Smooth muscle cell (in vitro differentiated cells): ENCODE data around the gene HCFC1R1. TPM values are rescaled to one million over a fixed set of nuclear protein-coding genes. Genes with fewer than 3 reads are reported as not detected.

ENCODE experiments used
- DNase-seq: peaks from one replicate; lab custom pipeline; 2025; ENCODE audit not compliant: unreplicated experiment; lab: John Stamatoyannopoulos, UW
- H2AFZ ChIP-seq: fragments of 200-600 bp; sonication (generic); 2 replicates; pipeline ENCODE4 v1.6.0; 2016; ENCODE audit warnings: antibody characterized with exemption, low read depth, mild to moderate bottlenecking
- H3F3A ChIP-seq: fragments of 200-600 bp; sonication (generic); 2 replicates; pipeline ENCODE4 v1.6.0; 2017; ENCODE audit warnings: antibody characterized with exemption, low read depth
- H3K27ac ChIP-seq: fragments of 200-600 bp; sonication (generic); 2 replicates; pipeline ENCODE4 v1.5.1; 2016; ENCODE audit warnings: low read depth, mild to moderate bottlenecking
- H3K27me3 ChIP-seq: fragments of 200-600 bp; sonication (generic); 2 replicates; pipeline ENCODE4 v1.6.1; 2016; ENCODE audit warnings: low read depth, mild to moderate bottlenecking
- H3K36me3 ChIP-seq: fragments of 200-600 bp; sonication (generic); 2 replicates; pipeline ENCODE4 v1.5.1; 2016; ENCODE audit warnings: low read depth
- H3K4me1 ChIP-seq: fragments of 200-600 bp; sonication (generic); 2 replicates; pipeline ENCODE4 v1.5.1; 2016; ENCODE audit warnings: low read depth
- H3K4me2 ChIP-seq: fragments of 200-600 bp; sonication (generic); 2 replicates; pipeline ENCODE4 v1.6.0; 2016; ENCODE audit warnings: mild to moderate bottlenecking
- H3K4me3 ChIP-seq: fragments of 200-600 bp; sonication (generic); 2 replicates; pipeline ENCODE4 v1.5.1; 2016; ENCODE audit warnings: mild to moderate bottlenecking
- H3K79me2 ChIP-seq: fragments of 200-600 bp; sonication (generic); 2 replicates; pipeline ENCODE4 v1.6.0; 2016; ENCODE audit warnings: low read depth, mild to moderate bottlenecking
- H3K9ac ChIP-seq: fragments of 200-600 bp; sonication (generic); 2 replicates; pipeline ENCODE4 v1.6.0; 2016; ENCODE audit warnings: low read depth
- H3K9me3 ChIP-seq: fragments of 200-600 bp; sonication (generic); replicated peaks from 2 replicates; pipeline ENCODE4 v1.5.1; 2016; ENCODE audit warnings: low read depth
- H4K20me1 ChIP-seq: fragments of 200-600 bp; sonication (generic); 2 replicates; pipeline ENCODE4 v1.6.0; 2016; ENCODE audit warnings: low read depth
- CTCF ChIP-seq: fragments of 200-600 bp; sonication (generic); IDR thresholded peaks from 2 replicates; pipeline ENCODE4 v1.5.1; 2017; ENCODE audit warnings: borderline replicate concordance, mild to moderate bottlenecking, antibody characterized with exemption; ENCODE audit not compliant: insufficient read depth, poor library complexity, severe bottlenecking
- WGBS: methylation state at CpG from one replicate; pipeline ENCODE4 v1.1.7; 2016; ENCODE audit warnings: low lambda C conversion rate; 5-methylcytosine and 5-hydroxymethylcytosine counted together
- polyA plus RNA-seq: library from polyadenylated mRNA; unstranded; fragments of >200 nt; fragmentation: Nextera tagmentation; extraction: Ambion mirVana; gene quantifications from 2 replicates; pipeline ENCODE4 v1.2.1, GENCODE V29; 2016
- total RNA-seq: library from RNA; depleted of rRNA; stranded (reverse); fragments of >200 nt; gene quantifications from 2 replicates; pipeline ENCODE4 v1.2.3, GENCODE V29; 2014

The HCFC1R1 gene
- total and polyA plus RNA-seq, 2 experiments from 2014 or later, result 63.3 to 337 TPM

- Histone ChIP-seq H3K9me3 (no peaks in the 10 kb centered on the region), H3K4me2 (no peak overlapping the region), H3K9ac (no peak overlapping the region), H3F3A (no peaks in the 10 kb centered on the region), H3K27ac (no peak overlapping the region), H3K4me3 (no peak overlapping the region), H3K4me1 (peaks cover 8% of the 10 kb centered on the region), H4K20me1 (peaks cover 49% of the 10 kb centered on the region), H3K27me3 (peaks cover 42% of the 10 kb centered on the region), H3K36me3 (no peaks in the 10 kb centered on the region), H3K79me2 (no peaks in the 10 kb centered on the region), H2AFZ (no peak overlapping the region)
- TF ChIP-seq CTCF, result no peak
- 89% methylated on average over 33 of the region's 33 CpGs for WGBS
- no peak for DNase-seq
These were observed 6.8 kb upstream of the HCFC1R1 start for GRCh38 chr16:3030222-3031212.

- H3K4me3 ChIP-seq, result no peak overlapping the region
- no peaks in the 10 kb centered on the region for H3K79me2 ChIP-seq
- H3K9ac ChIP-seq, result no peak overlapping the region
- H3K4me1 ChIP-seq, result peaks cover 8% of the 10 kb centered on the region
- no peak for DNase-seq
- peaks cover 33% of the 10 kb centered on the region for H3K27me3 ChIP-seq
- H4K20me1 ChIP-seq, result peaks cover 58% of the 10 kb centered on the region
- no peak for TF ChIP-seq CTCF
- H3F3A ChIP-seq, result no peaks in the 10 kb centered on the region
- no peak overlapping the region for H3K27ac ChIP-seq
- no peak overlapping the region for H3K4me2 ChIP-seq
- 86% methylated on average over 44 of the region's 59 CpGs for WGBS
- H2AFZ ChIP-seq, result no peak overlapping the region
- H3K36me3 ChIP-seq, result no peaks in the 10 kb centered on the region
- H3K9me3 ChIP-seq, result no peaks in the 10 kb centered on the region
These were observed 5.9 kb upstream of the HCFC1R1 start for GRCh38 chr16:3029491-3030221.

GRCh38 chr16:3028716-3029319 is 5.1 kb upstream of the HCFC1R1 start:
- H3F3A ChIP-seq, result no peaks in the 10 kb centered on the region
- H3K4me2 ChIP-seq, result no peak overlapping the region
- peaks cover 25% of the 10 kb centered on the region for H3K27me3 ChIP-seq
- 87% methylated on average over 14 of the region's 15 CpGs for WGBS
- H3K4me3 ChIP-seq, result no peak overlapping the region
- H3K36me3 ChIP-seq, result no peaks in the 10 kb centered on the region
- H3K79me2 ChIP-seq, result no peaks in the 10 kb centered on the region
- no peak for DNase-seq
- no peak for TF ChIP-seq CTCF
- H3K9ac ChIP-seq, result no peak overlapping the region
- H3K4me1 ChIP-seq, result peaks cover 8% of the 10 kb centered on the region
- H2AFZ ChIP-seq, result no peak overlapping the region
- H3K9me3 ChIP-seq, result no peaks in the 10 kb centered on the region
- H4K20me1 ChIP-seq, result peaks cover 66% of the 10 kb centered on the region
- no peak overlapping the region for H3K27ac ChIP-seq
